ENCODE measurements around the gene ZNF627. TPM values are rescaled to one million over a fixed set of nuclear protein-coding genes. Genes with fewer than 3 reads are reported as not detected.
A peak's percentile ranks its signal among the peaks of the same experiment; 100 is the strongest.

Gene ZNF627
- total and polyA plus RNA-seq, 4 donors, result 4.8 to 30.6 (median 8.8) TPM

DNA sequence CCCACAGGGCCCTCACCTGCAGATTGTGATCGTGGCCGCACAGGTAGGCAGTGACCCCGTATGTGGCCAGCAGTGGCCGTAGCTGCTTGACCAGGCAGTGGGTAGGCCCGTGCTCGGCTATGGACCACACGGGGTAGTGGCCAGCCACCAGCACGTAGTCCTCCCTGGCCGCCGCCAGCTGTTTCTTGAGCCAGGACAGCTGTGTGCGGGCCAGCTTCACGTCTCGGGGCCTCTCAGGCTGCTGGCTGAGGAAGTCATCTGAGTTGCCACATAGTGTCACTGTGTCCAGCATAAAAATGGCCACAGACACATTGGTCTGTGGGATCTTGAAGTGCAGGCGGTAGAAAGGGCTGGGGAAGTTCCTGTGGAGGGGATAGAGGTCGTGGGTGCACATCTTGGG is 21.1 kb upstream of the ZNF627 start:
- Histone ChIP-seq H3K4me1 (ENCODE audit: control insufficient read depth in 5 of 5, insufficient read depth in 5 of 5, low read length in 5 of 5) (peaks cover 0 to 12% (median 11%) of the 10 kb centered on the region in 5 donors), H3K27me3 (ENCODE audit: control insufficient read depth in 3 of 3, insufficient read depth in 3 of 3, low read length in 2 of 3) (peaks cover 0 to 6% (median 0%) of the 10 kb centered on the region in 3 donors), H3K9me3 (ENCODE audit: control insufficient read depth in 4 of 4, insufficient read depth in 3 of 4, low read length in 3 of 4) (no peaks in the 10 kb centered on the region), H3K27ac (ENCODE audit: low read depth in 1 of 2, low read length in 1 of 2) (peak overlapping the region in 1 of 2 donors; percentile 23), H3K9ac (ENCODE audit: insufficient read depth in 1 of 2, low read length in 2 of 2) (no peak overlapping the region), H3K4me3 (no peak overlapping the region), H3K36me3 (ENCODE audit: control insufficient read depth in 4 of 4, insufficient read depth in 4 of 4, low read length in 4 of 4) (no peaks in the 10 kb centered on the region)
- ATAC-seq (ENCODE audit: insufficient read depth, low FRiP score) (no peak), DNase-seq (peak in 2 of 3 donors; percentile 33 to 35)
- WGBS, 2 donors, result 72 to 77% methylated on average over 15 of the region's 15 CpGs
- TF ChIP-seq, protein P1, sequence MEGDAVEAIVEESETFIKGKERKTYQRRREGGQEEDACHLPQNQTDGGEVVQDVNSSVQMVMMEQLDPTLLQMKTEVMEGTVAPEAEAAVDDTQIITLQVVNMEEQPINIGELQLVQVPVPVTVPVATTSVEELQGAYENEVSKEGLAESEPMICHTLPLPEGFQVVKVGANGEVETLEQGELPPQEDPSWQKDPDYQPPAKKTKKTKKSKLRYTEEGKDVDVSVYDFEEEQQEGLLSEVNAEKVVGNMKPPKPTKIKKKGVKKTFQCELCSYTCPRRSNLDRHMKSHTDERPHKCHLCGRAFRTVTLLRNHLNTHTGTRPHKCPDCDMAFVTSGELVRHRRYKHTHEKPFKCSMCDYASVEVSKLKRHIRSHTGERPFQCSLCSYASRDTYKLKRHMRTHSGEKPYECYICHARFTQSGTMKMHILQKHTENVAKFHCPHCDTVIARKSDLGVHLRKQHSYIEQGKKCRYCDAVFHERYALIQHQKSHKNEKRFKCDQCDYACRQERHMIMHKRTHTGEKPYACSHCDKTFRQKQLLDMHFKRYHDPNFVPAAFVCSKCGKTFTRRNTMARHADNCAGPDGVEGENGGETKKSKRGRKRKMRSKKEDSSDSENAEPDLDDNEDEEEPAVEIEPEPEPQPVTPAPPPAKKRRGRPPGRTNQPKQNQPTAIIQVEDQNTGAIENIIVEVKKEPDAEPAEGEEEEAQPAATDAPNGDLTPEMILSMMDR (IDR thresholded peaks at IDR 0.05; ENCODE audit: control extremely low read depth, extremely low read depth), result no peak

DNA sequence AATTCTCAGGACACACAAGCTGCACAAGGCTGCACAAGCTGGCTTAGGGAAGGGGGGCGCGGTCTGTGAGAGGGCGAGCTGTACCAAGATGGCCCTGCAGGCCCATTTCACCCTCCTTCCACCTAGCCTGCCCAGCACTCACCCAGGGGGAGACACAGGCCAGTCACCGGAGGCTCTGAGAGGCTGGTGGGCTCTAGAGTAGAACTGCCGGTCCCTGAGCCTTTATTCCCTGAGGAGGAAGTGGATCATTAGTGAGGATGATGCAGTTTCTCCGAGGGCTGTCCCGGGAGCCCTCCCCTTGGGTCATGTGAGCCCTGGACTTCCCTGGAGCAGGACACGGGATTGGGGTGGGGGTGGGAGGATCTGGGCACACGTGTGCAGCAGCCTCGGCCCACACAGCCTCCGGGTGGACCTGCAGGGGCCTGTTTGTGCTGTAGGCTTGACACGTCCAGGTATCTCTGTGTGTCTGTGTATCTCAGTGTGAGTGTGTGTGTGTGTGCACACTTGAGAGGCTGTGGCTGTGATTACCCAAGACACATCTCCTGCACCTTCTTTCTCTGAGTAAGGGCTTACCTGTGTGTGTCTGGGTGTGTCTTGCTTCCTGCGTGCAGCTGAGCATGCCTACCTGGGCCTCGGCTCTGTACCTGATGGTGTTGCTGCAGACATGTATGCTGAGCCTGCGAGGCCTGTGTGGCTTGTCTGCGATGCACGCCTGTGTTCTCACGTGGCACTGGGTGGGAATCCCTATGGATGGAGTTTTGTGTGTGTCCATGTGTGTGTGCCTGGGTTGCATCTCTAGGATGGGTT is 19.6 kb upstream of the ZNF627 start, which contains the start of gene ACP5:
Gene ACP5, minus strand, starts transcription at position 195 of the 807 bp plus-strand sequence. CDS start 328 bp downstream, outside the sequence.
- Histone ChIP-seq H3K4me3 (peak within 1 kb of the TSS; percentile 30), H3K36me3 (ENCODE audit: control insufficient read depth in 4 of 4, insufficient read depth in 4 of 4, low read length in 4 of 4) (no peaks in the 10 kb centered on the region), H3K27me3 (ENCODE audit: control insufficient read depth in 3 of 3, insufficient read depth in 3 of 3, low read length in 2 of 3) (peaks cover 0 to 6% (median 0%) of the 10 kb centered on the region in 3 donors), H3K4me1 (ENCODE audit: control insufficient read depth in 5 of 5, insufficient read depth in 5 of 5, low read length in 5 of 5) (peaks cover 0 to 14% (median 11%) of the 10 kb centered on the region in 5 donors), H3K9ac (ENCODE audit: insufficient read depth in 1 of 2, low read length in 2 of 2) (peak within 1 kb of the TSS in 1 of 2 donors; percentile 11), H3K27ac (ENCODE audit: low read depth in 1 of 2, low read length in 1 of 2) (peak within 1 kb of the TSS in 1 of 2 donors; percentile 70), H3K9me3 (ENCODE audit: control insufficient read depth in 4 of 4, insufficient read depth in 3 of 4, low read length in 3 of 4) (no peaks in the 10 kb centered on the region)
- no peak for DNase-seq
- ATAC-seq (ENCODE audit: insufficient read depth, low FRiP score), result peak; percentile 29
- TF ChIP-seq, protein P1 (IDR thresholded peaks at IDR 0.05; ENCODE audit: control extremely low read depth, extremely low read depth), result no peak
- WGBS, 2 donors, result 60 to 73% methylated on average over 18 of the region's 18 CpGs

DNA sequence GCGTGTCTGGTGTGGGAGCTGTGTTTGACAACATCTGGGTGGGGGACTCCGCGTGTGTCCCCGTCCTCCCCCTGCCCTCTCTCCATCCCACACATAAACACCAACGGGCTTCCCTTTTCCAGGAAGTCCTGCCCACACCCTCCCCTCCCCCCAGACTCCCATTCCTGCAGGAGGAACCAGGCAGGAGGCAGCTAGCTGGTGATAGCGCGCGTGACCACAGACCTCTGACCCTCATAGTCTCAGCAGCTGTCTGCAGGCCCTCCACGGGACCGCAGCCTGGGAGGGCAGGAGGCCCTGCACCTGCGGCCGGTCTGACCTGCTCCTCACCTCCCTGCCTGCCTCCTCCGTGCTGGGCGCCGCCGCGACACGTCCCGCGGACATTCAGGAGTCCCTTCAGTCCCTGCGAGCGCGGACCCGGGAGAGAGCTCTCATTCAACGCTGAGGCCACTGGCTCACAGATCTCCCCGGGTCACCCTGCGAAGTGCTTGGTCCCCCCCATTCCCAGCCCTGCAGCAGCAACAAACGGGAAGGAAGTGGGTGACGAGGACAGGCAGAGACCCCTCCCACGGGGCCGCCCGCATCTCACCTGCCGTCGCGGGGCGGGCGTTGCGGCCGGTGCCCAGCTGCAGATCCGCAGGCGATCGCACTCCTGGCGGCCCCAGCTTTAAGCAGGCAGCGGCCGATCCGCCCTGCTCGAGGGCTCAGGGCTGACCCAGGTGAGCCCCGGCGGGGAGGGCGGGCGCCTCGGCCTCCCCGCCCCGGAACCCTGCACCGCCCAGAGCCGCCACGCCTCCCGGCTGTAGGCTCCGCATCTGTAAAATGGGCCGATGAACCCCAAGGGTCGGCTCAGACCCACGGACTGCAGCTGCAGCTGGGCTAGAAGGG is 18.8 kb upstream of the ZNF627 start:
- peak overlapping the region in 1 of 2 donors; percentile 70 for H3K27ac ChIP-seq (ENCODE audit: low read depth in 1 of 2, low read length in 1 of 2)
- ATAC-seq (ENCODE audit: insufficient read depth, low FRiP score), result peak; percentile 47
- peaks cover 0 to 14% (median 11%) of the 10 kb centered on the region in 5 donors for H3K4me1 ChIP-seq (ENCODE audit: control insufficient read depth in 5 of 5, insufficient read depth in 5 of 5, low read length in 5 of 5)
- no peaks in the 10 kb centered on the region for H3K9me3 ChIP-seq (ENCODE audit: control insufficient read depth in 4 of 4, insufficient read depth in 3 of 4, low read length in 3 of 4)
- 4 to 11% methylated on average over 55 to 62 of the region's 62 CpGs for WGBS, 2 donors
- TF ChIP-seq, protein P1 (IDR thresholded peaks at IDR 0.05; ENCODE audit: control extremely low read depth, extremely low read depth), result no peak
- H3K27me3 ChIP-seq (ENCODE audit: control insufficient read depth in 3 of 3, insufficient read depth in 3 of 3, low read length in 2 of 3), result peaks cover 0 to 6% (median 0%) of the 10 kb centered on the region in 3 donors
- DNase-seq, result peak in 1 of 3 donors; percentile 43
- peak overlapping the region in 1 of 2 donors; percentile 11 for H3K9ac ChIP-seq (ENCODE audit: insufficient read depth in 1 of 2, low read length in 2 of 2)
- peak overlapping the region; percentile 30 for H3K4me3 ChIP-seq
- no peaks in the 10 kb centered on the region for H3K36me3 ChIP-seq (ENCODE audit: control insufficient read depth in 4 of 4, insufficient read depth in 4 of 4, low read length in 4 of 4)
